BLaER1 treated with 17β-estradiol and CSF1 and Interleukin-3, amounts not matched to agents 10 nM and 100 nM (cell line): ENCODE data around the gene TIFAB.
A peak's percentile ranks its signal among the peaks of the same experiment; 100 is the strongest.

Source experiments
- H3K27ac ChIP-seq, 11 experiments: shearing (Covaris generic); formaldehyde crosslinking; 2 replicates each; pipeline ENCODE4 v1.8.1; 2022
- H3K27me3 ChIP-seq, 11 experiments: shearing (Covaris generic); formaldehyde crosslinking; 2 replicates each; pipeline ENCODE4 v1.8.1; 2022
- H3K36me3 ChIP-seq, 11 experiments: shearing (Covaris generic); formaldehyde crosslinking; 2 replicates each; pipeline ENCODE4 v1.8.1; 2022
- H3K4me1 ChIP-seq, 10 experiments: shearing (Covaris generic); formaldehyde crosslinking; 2 replicates each; pipeline ENCODE4 v1.8.1; 2022
- H3K4me2 ChIP-seq, 11 experiments: shearing (Covaris generic); formaldehyde crosslinking; 2 replicates each; pipeline ENCODE4 v1.8.1; 2022
- H3K4me3 ChIP-seq, 10 experiments: shearing (Covaris generic); formaldehyde crosslinking; 2 replicates each; pipeline ENCODE4 v1.8.1; 2022
- H3K9ac ChIP-seq, 11 experiments: shearing (Covaris generic); formaldehyde crosslinking; 2 replicates each; pipeline ENCODE4 v1.8.1; 2022
- H3K9me3 ChIP-seq, 11 experiments: shearing (Covaris generic); formaldehyde crosslinking; replicated peaks in 1 of 11; 2 replicates each; pipeline ENCODE4 v1.8.1; 2022
- H4K20me1 ChIP-seq, 11 experiments: shearing (Covaris generic); formaldehyde crosslinking; 2 replicates each; pipeline ENCODE4 v1.8.1; 2022
- Cebpa-rat ChIP-seq, 11 experiments: shearing (Covaris generic); IDR thresholded peaks; 2 replicates each; pipeline ENCODE4 v1.8.1; 2022

Gene TIFAB

GRCh38 chr5:135434591-135435466, 17.3 kb downstream of the TIFAB start:
- H3K36me3 ChIP-seq: no peaks in the 10 kb centered on the region
- H3K9me3 ChIP-seq: peaks cover 0 to 3% (median 0%) of the 10 kb centered on the region in 11 experiments; a peak in 1 of 22 replicates
- TF ChIP-seq Cebpa-rat (IDR thresholded peaks at IDR 0.05): no peak
- H3K4me2 ChIP-seq: peak overlapping the region; percentile 86 to 97 (median 91)
- no peaks in the 10 kb centered on the region for H4K20me1 ChIP-seq
- H3K27me3 ChIP-seq: no peaks in the 10 kb centered on the region
- H3K4me1 ChIP-seq: peaks cover 88 to 100% (median 93%) of the 10 kb centered on the region in 10 experiments
- peak overlapping the region in 2 of 10 experiments; percentile 1 to 18; a peak in 1 of 20 replicates for H3K4me3 ChIP-seq
- peak overlapping the region; percentile 52 to 99 (median 91); a peak in 21 of 22 replicates for H3K27ac ChIP-seq
- H3K9ac ChIP-seq: peak overlapping the region; percentile 46 to 88 (median 69); a peak in 19 of 22 replicates

- no peaks in the 10 kb centered on the region for H3K27me3 ChIP-seq
- peak in 9 of 11 experiments; percentile 22 to 90 (median 81); a peak in 16 of 22 replicates for TF ChIP-seq Cebpa-rat (IDR thresholded peaks at IDR 0.05)
- peak overlapping the region; percentile 86 to 97 (median 91) for H3K4me2 ChIP-seq
- peak overlapping the region; percentile 52 to 99 (median 91) for H3K27ac ChIP-seq
- peaks cover 0 to 3% (median 0%) of the 10 kb centered on the region in 11 experiments; a peak in 2 of 22 replicates for H3K36me3 ChIP-seq
- H3K9me3 ChIP-seq: peaks cover 3 to 10% (median 5%) of the 10 kb centered on the region in 11 experiments
- H3K4me3 ChIP-seq: peak overlapping the region in 2 of 10 experiments; percentile 3 to 18; a peak in 1 of 20 replicates
- H3K4me1 ChIP-seq: peaks cover 88 to 100% (median 93%) of the 10 kb centered on the region in 10 experiments
- no peaks in the 10 kb centered on the region for H4K20me1 ChIP-seq
- H3K9ac ChIP-seq: peak overlapping the region; percentile 28 to 88 (median 69); a peak in 20 of 22 replicates
Observed at GRCh38 chr5:135433681-135434426, 18.3 kb downstream of the TIFAB start.

- no peak for TF ChIP-seq Cebpa-rat (IDR thresholded peaks at IDR 0.05)
- H3K9me3 ChIP-seq: peaks cover 14 to 26% (median 21%) of the 10 kb centered on the region in 11 experiments
- H4K20me1 ChIP-seq: no peaks in the 10 kb centered on the region
- H3K4me1 ChIP-seq: peaks cover 78 to 95% (median 89%) of the 10 kb centered on the region in 10 experiments
- no peak overlapping the region for H3K4me3 ChIP-seq
- peaks cover 0 to 14% (median 5%) of the 10 kb centered on the region in 11 experiments; a peak in 5 of 22 replicates for H3K36me3 ChIP-seq
- H3K4me2 ChIP-seq: peak overlapping the region in 10 of 11 experiments; percentile 1 to 97 (median 89); a peak in 18 of 22 replicates
- peak overlapping the region in 6 of 11 experiments; percentile 12 to 88 (median 26); a peak in 5 of 22 replicates for H3K9ac ChIP-seq
- peak overlapping the region in 10 of 11 experiments; percentile 0 to 99 (median 92); a peak in 17 of 22 replicates for H3K27ac ChIP-seq
- no peaks in the 10 kb centered on the region for H3K27me3 ChIP-seq
Observed at GRCh38 chr5:135432113-135432512, 20.0 kb downstream of the TIFAB start.

- no peak for TF ChIP-seq Cebpa-rat (IDR thresholded peaks at IDR 0.05)
- no peaks in the 10 kb centered on the region for H4K20me1 ChIP-seq
- no peak overlapping the region for H3K4me3 ChIP-seq
- peaks cover 0 to 14% (median 5%) of the 10 kb centered on the region in 11 experiments; a peak in 5 of 22 replicates for H3K36me3 ChIP-seq
- H3K9me3 ChIP-seq: peaks cover 14 to 26% (median 21%) of the 10 kb centered on the region in 11 experiments
- H3K27me3 ChIP-seq: no peaks in the 10 kb centered on the region
- peak overlapping the region in 7 of 11 experiments; percentile 31 to 90 (median 47); a peak in 12 of 22 replicates for H3K27ac ChIP-seq
- peak overlapping the region; percentile 52 to 76 (median 61); a peak in 21 of 22 replicates for H3K4me2 ChIP-seq
- H3K4me1 ChIP-seq: peaks cover 78 to 95% (median 89%) of the 10 kb centered on the region in 10 experiments
- H3K9ac ChIP-seq: peak overlapping the region in 2 of 11 experiments; percentile 29 to 40; a peak in 3 of 22 replicates
Observed at GRCh38 chr5:135430135-135430437, 22.1 kb downstream of the TIFAB start.

GRCh38 chr5:135429301-135430134, 22.6 kb downstream of the TIFAB start:
- no peak for TF ChIP-seq Cebpa-rat (IDR thresholded peaks at IDR 0.05)
- Histone ChIP-seq H3K27me3 (no peaks in the 10 kb centered on the region), H3K9ac (peak overlapping the region in 2 of 11 experiments; percentile 29 to 40; a peak in 3 of 22 replicates), H3K9me3 (peaks cover 14 to 26% (median 21%) of the 10 kb centered on the region in 11 experiments), H3K36me3 (peaks cover 0 to 14% (median 5%) of the 10 kb centered on the region in 11 experiments; a peak in 5 of 22 replicates), H4K20me1 (no peaks in the 10 kb centered on the region), H3K27ac (peak overlapping the region in 9 of 11 experiments; percentile 10 to 90 (median 44); a peak in 16 of 22 replicates), H3K4me2 (peak overlapping the region; percentile 52 to 76 (median 61)), H3K4me3 (no peak overlapping the region; a peak in 2 of 20 replicates), H3K4me1 (peaks cover 78 to 95% (median 89%) of the 10 kb centered on the region in 10 experiments)

GRCh38 chr5:135428586-135428985, 23.6 kb downstream of the TIFAB start:
- Histone ChIP-seq H3K36me3 (peaks cover 0 to 14% (median 5%) of the 10 kb centered on the region in 11 experiments; a peak in 5 of 22 replicates), H4K20me1 (no peaks in the 10 kb centered on the region), H3K9me3 (peaks cover 14 to 26% (median 21%) of the 10 kb centered on the region in 11 experiments), H3K4me3 (peak overlapping the region in 6 of 10 experiments; percentile 2 to 49 (median 11); a peak in 5 of 20 replicates), H3K4me1 (peaks cover 78 to 95% (median 89%) of the 10 kb centered on the region in 10 experiments), H3K27ac (peak overlapping the region in 9 of 11 experiments; percentile 10 to 90 (median 44); a peak in 10 of 22 replicates), H3K9ac (no peak overlapping the region), H3K27me3 (no peaks in the 10 kb centered on the region), H3K4me2 (peak overlapping the region in 10 of 11 experiments; percentile 52 to 76 (median 62); a peak in 12 of 22 replicates)
- TF ChIP-seq Cebpa-rat (IDR thresholded peaks at IDR 0.05): no peak

GRCh38 chr5:135426102-135427082, 25.8 kb downstream of the TIFAB start:
- peak overlapping the region; percentile 59 to 92 (median 83); a peak in 21 of 22 replicates for H3K27ac ChIP-seq
- peak overlapping the region in 4 of 10 experiments; percentile 7 to 40 (median 26); a peak in 4 of 20 replicates for H3K4me3 ChIP-seq
- peak overlapping the region; percentile 12 to 77 (median 67); a peak in 19 of 22 replicates for H3K9ac ChIP-seq
- H3K36me3 ChIP-seq: peaks cover 0 to 14% (median 5%) of the 10 kb centered on the region in 11 experiments; a peak in 5 of 22 replicates
- no peaks in the 10 kb centered on the region for H3K27me3 ChIP-seq
- H4K20me1 ChIP-seq: no peaks in the 10 kb centered on the region
- peaks cover 68 to 82% (median 78%) of the 10 kb centered on the region in 10 experiments for H3K4me1 ChIP-seq
- peaks cover 14 to 26% (median 21%) of the 10 kb centered on the region in 11 experiments for H3K9me3 ChIP-seq
- peak overlapping the region; percentile 70 to 87 (median 81) for H3K4me2 ChIP-seq
- no peak for TF ChIP-seq Cebpa-rat (IDR thresholded peaks at IDR 0.05)
